Measurements from ENCODE around the gene NCOR1.
A peak's percentile ranks its signal among the peaks of the same experiment; 100 is the strongest.

The NCOR1 gene

DNA sequence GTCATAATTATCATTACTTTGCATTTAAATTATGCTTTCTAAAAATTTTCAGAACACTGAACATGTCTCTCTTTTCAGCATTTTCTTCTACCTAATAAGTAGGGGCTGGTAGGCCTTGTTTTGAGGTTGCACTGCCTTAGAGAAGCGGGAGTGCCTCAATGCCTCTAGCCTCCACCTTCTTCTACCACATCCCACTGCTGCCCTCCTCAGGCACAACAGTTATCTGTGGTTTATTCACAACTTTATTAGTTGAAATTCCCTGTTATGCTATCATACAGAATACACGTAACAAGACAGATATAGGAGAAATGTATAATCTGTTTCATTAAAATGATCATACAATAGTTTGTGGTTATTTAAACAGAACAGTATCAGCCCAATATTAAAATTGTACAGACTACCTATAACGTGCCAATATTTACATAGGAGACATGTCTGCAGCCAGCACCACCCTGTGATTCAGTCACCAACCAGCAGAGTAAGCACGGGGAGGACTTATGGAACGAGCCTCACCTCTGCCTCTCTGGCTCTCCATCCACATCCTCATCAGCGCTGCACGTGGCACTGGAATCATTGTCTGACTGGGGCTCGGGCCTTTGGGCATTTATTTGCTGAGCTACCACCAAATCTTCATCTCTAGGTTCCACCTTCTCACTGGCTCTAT lies 114.5 kb downstream of the NCOR1 start (continued):
- TF ChIP-seq, protein P1, sequence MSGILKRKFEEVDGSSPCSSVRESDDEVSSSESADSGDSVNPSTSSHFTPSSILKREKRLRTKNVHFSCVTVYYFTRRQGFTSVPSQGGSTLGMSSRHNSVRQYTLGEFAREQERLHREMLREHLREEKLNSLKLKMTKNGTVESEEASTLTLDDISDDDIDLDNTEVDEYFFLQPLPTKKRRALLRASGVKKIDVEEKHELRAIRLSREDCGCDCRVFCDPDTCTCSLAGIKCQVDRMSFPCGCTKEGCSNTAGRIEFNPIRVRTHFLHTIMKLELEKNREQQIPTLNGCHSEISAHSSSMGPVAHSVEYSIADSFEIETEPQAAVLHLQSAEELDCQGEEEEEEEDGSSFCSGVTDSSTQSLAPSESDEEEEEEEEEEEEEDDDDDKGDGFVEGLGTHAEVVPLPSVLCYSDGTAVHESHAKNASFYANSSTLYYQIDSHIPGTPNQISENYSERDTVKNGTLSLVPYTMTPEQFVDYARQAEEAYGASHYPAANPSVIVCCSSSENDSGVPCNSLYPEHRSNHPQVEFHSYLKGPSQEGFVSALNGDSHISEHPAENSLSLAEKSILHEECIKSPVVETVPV (CRISPR knock-in tag; IDR thresholded peaks at IDR 0.05): no peak
- TF ChIP-seq GLIS3 (CRISPR knock-in tag; IDR thresholded peaks at IDR 0.05): no peak

DNA sequence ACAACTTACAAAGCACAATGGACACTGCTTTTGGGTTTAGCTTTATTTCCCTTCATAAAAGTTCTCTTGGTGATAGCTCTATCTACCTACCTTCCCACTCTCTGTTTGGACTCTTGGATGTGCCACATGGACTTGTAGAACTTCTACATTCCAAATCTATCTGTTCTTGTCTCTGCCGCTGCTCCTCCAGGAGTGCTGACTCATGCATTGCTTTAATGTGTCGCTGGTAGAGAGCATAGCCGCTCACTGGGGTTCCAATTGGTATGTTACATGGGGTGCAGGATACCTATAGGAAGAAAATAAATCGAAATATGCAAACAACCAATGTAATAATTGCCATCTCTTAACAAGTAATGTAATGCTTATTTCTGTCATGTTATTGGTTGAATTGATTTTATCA lies 123.6 kb downstream of the NCOR1 start:
- ATAC-seq: no peak
- TF ChIP-seq ISL1 (CRISPR knock-in tag; IDR thresholded peaks at IDR 0.05) (no peak), TCF4 (CRISPR knock-in tag; IDR thresholded peaks at IDR 0.05; ENCODE audit: borderline replicate concordance) (no peak), ZFP30 (CRISPR knock-in tag; IDR thresholded peaks at IDR 0.05) (no peak), ZC3H10 (CRISPR knock-in tag; IDR thresholded peaks at IDR 0.05) (no peak), ARNTL (CRISPR knock-in tag; IDR thresholded peaks at IDR 0.05; ENCODE audit: borderline replicate concordance, low read depth) (no peak), CSDC2 (CRISPR knock-in tag; IDR thresholded peaks at IDR 0.05) (no peak)
- TF ChIP-seq, protein P2, sequence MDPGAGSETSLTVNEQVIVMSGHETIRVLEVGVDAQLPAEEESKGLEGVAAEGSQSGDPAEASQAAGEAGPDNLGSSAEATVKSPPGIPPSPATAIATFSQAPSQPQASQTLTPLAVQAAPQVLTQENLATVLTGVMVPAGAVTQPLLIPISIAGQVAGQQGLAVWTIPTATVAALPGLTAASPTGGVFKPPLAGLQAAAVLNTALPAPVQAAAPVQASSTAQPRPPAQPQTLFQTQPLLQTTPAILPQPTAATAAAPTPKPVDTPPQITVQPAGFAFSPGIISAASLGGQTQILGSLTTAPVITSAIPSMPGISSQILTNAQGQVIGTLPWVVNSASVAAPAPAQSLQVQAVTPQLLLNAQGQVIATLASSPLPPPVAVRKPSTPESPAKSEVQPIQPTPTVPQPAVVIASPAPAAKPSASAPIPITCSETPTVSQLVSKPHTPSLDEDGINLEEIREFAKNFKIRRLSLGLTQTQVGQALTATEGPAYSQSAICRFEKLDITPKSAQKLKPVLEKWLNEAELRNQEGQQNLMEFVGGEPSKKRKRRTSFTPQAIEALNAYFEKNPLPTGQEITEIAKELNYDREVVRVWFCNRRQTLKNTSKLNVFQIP (CRISPR knock-in tag; IDR thresholded peaks at IDR 0.05; ENCODE audit: borderline replicate concordance, low read depth): no peak

DNA sequence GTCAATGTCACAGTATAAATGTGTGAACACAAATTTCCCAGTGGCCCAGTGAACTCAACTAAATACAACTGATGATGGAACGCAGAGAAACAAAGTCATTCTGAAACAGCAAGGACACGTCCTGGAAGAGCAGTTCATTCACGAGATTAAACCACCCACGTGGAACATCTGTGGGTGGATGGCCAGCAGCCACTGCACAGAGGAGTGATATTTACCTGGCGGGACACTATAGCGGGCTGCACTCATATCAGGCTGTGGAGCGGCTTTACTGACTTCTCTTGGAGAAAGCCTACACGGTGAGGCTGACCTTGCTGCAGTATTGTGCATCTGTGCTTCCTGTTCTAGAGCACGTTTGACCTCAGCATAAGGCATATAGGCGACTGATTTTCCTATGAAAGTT lies 128.4 kb downstream of the NCOR1 start:
- TF ChIP-seq ZC3H10 (CRISPR knock-in tag; IDR thresholded peaks at IDR 0.05): no peak
- TF ChIP-seq RARB (CRISPR knock-in tag; IDR thresholded peaks at IDR 0.05): no peak
- no peak for TF ChIP-seq GLIS3 (CRISPR knock-in tag; IDR thresholded peaks at IDR 0.05)
- TF ChIP-seq ZFP3 (CRISPR knock-in tag; IDR thresholded peaks at IDR 0.05): no peak
- no peak for TF ChIP-seq ESRRG (CRISPR knock-in tag; IDR thresholded peaks at IDR 0.05)
- TF ChIP-seq ZNF70 (CRISPR knock-in tag; IDR thresholded peaks at IDR 0.05): no peak
- TF ChIP-seq, protein P3, sequence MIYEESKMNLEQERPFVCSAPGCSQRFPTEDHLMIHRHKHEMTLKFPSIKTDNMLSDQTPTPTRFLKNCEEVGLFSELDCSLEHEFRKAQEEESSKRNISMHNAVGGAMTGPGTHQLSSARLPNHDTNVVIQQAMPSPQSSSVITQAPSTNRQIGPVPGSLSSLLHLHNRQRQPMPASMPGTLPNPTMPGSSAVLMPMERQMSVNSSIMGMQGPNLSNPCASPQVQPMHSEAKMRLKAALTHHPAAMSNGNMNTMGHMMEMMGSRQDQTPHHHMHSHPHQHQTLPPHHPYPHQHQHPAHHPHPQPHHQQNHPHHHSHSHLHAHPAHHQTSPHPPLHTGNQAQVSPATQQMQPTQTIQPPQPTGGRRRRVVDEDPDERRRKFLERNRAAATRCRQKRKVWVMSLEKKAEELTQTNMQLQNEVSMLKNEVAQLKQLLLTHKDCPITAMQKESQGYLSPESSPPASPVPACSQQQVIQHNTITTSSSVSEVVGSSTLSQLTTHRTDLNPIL (CRISPR knock-in tag; IDR thresholded peaks at IDR 0.05; ENCODE audit: low read depth): no peak
- TF ChIP-seq ISL1 (CRISPR knock-in tag; IDR thresholded peaks at IDR 0.05): no peak
- no peak for TF ChIP-seq ZFP30 (CRISPR knock-in tag; IDR thresholded peaks at IDR 0.05)
- TF ChIP-seq ZNF565 (CRISPR knock-in tag; conservative IDR thresholded peaks at IDR 0.05; ENCODE audit: low read depth): no peak
- no peak for TF ChIP-seq TCF4 (CRISPR knock-in tag; IDR thresholded peaks at IDR 0.05; ENCODE audit: borderline replicate concordance)
- no peak for ATAC-seq

DNA sequence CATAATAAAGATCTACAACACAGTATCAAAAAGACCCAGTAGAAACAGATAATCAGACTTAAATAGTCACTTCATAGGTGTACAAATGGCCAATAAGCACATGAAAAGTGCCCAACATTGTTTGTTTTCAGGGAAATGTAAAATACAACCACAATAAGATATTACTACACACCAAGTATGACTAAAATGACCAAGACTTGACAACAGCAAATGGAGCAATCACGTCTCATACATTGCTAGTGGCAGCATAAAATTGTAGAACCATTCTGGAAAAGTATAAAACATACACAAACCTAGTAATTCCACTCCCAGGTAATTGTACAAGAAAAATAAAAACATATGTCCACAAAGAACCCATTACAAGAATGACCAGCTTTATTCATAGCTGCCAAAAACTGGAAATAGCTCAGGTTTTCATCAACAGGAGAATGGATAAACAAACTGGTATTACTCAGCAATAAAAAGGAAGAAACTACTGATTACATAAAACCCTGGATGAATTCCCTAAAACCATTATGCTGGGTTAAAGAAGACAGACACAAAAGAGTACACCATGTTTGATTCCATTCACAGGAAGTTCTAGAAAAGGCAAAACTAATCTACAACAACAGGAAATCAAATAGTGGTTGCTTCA lies 130.2 kb downstream of the NCOR1 start:
- peak; percentile 49 for ATAC-seq
- TF ChIP-seq OSR1 (CRISPR knock-in tag; IDR thresholded peaks at IDR 0.05) (no peak), ZC3H10 (CRISPR knock-in tag; IDR thresholded peaks at IDR 0.05) (no peak), PPARA (CRISPR knock-in tag; IDR thresholded peaks at IDR 0.05; ENCODE audit: borderline replicate concordance) (no peak), RARB (CRISPR knock-in tag; IDR thresholded peaks at IDR 0.05) (no peak), ZNF565 (CRISPR knock-in tag; conservative IDR thresholded peaks at IDR 0.05; ENCODE audit: low read depth) (no peak), CSDC2 (CRISPR knock-in tag; IDR thresholded peaks at IDR 0.05) (no peak), ZFP3 (CRISPR knock-in tag; IDR thresholded peaks at IDR 0.05) (no peak), ISL1 (CRISPR knock-in tag; IDR thresholded peaks at IDR 0.05) (no peak), ZFP30 (CRISPR knock-in tag; IDR thresholded peaks at IDR 0.05) (no peak), GLIS3 (CRISPR knock-in tag; IDR thresholded peaks at IDR 0.05) (no peak), ESRRG (CRISPR knock-in tag; IDR thresholded peaks at IDR 0.05) (no peak)
- TF ChIP-seq, protein P3 (CRISPR knock-in tag; IDR thresholded peaks at IDR 0.05; ENCODE audit: low read depth): no peak
- TF ChIP-seq, protein P4, sequence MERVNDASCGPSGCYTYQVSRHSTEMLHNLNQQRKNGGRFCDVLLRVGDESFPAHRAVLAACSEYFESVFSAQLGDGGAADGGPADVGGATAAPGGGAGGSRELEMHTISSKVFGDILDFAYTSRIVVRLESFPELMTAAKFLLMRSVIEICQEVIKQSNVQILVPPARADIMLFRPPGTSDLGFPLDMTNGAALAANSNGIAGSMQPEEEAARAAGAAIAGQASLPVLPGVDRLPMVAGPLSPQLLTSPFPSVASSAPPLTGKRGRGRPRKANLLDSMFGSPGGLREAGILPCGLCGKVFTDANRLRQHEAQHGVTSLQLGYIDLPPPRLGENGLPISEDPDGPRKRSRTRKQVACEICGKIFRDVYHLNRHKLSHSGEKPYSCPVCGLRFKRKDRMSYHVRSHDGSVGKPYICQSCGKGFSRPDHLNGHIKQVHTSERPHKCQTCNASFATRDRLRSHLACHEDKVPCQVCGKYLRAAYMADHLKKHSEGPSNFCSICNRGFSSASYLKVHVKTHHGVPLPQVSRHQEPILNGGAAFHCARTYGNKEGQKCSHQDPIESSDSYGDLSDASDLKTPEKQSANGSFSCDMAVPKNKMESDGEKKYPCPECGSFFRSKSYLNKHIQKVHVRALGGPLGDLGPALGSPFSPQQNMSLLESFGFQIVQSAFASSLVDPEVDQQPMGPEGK (CRISPR knock-in tag; IDR thresholded peaks at IDR 0.05; ENCODE audit: borderline replicate concordance): no peak
- TF ChIP-seq, protein P2 (CRISPR knock-in tag; IDR thresholded peaks at IDR 0.05; ENCODE audit: borderline replicate concordance, low read depth): no peak

Data from SK-N-SH treated with all-trans-retinoic acid at 6 μM for 48 hours (cell line).